GM18907 (cell line): Measurements from ENCODE around the gene TMPRSS2.

Experiments used
- ATAC-seq: cut with Tn5 transposase; IDR thresholded peaks from one replicate; pipeline ENCODE4 v1.9.1; 2021; ENCODE audit warnings: mild to moderate bottlenecking, moderate library complexity; ENCODE audit not compliant: unreplicated experiment

TMPRSS2 gene

GRCh38 chr21:41482980-41483379, 25.0 kb downstream of the TMPRSS2 start:
- no peak for ATAC-seq

- ATAC-seq, result no peak
Observed at GRCh38 chr21:41482301-41482700, 25.7 kb downstream of the TMPRSS2 start.

GRCh38 chr21:41481191-41481590, 26.8 kb downstream of the TMPRSS2 start:
- no peak for ATAC-seq

GRCh38 chr21:41480086-41480690, 27.8 kb downstream of the TMPRSS2 start:
- ATAC-seq, result no peak

GRCh38 chr21:41479686-41480085, 28.3 kb downstream of the TMPRSS2 start:
- no peak for ATAC-seq

- ATAC-seq, result no peak
Observed at GRCh38 chr21:41478319-41479177, 29.4 kb downstream of the TMPRSS2 start.

DNA sequence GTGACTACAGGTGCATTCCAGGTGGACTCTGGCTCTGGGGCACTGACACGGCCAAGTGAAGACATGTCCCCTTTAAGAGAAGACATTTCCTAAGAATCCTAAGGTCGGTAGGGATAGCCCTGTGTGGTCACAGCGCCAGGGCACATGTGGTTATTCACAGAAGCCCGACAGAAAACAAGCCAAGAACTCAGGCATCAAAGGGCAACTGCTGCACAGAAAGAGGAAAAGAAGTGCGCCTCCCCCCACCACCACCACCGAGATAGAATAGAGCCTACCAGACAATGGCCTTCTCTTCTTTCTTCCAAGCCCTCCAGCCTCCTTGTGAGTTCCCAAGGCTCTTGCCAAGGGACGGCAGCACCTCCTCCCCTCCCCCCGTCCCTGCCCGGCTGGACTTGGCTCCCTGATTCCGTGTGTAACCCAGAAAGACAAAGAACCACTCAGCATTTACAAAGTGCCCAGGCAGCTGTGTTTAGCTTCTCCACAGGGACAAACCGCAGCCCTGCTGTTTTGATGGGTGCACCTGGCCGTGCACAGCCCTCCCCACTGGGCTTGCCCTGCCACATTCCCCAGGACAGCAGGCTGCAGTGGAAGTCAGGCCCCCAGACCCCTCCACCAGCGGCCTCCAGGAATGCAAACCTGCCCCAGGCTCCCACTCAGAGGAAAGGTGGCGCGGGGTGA, 30.2 kb downstream of the TMPRSS2 start:
- no peak for ATAC-seq

- ATAC-seq, result no peak
Observed at GRCh38 chr21:41475714-41476420, 32.1 kb downstream of the TMPRSS2 start.

GRCh38 chr21:41472753-41473548, 35.0 kb downstream of the TMPRSS2 start:
- ATAC-seq, result no peak

DNA sequence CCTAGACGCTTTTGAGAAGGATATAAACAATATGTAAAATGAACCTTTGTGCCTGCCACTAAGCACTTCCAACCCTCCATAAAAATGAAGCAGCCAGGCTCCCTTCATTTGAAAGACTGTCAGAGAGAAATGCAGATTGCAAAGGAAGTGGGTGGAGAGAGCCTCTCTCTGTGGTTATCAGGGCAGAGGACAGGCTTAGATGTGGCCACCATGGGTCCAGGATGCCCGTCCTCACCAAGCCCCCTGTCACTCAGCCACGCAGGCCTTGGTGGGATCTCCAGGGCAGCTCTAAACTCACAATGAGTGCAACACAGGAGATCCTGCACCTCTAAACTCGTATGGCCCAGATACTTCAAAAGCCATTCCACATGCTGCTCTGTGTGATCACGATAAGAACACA, 37.9 kb downstream of the TMPRSS2 start:
- ATAC-seq, result no peak

DNA sequence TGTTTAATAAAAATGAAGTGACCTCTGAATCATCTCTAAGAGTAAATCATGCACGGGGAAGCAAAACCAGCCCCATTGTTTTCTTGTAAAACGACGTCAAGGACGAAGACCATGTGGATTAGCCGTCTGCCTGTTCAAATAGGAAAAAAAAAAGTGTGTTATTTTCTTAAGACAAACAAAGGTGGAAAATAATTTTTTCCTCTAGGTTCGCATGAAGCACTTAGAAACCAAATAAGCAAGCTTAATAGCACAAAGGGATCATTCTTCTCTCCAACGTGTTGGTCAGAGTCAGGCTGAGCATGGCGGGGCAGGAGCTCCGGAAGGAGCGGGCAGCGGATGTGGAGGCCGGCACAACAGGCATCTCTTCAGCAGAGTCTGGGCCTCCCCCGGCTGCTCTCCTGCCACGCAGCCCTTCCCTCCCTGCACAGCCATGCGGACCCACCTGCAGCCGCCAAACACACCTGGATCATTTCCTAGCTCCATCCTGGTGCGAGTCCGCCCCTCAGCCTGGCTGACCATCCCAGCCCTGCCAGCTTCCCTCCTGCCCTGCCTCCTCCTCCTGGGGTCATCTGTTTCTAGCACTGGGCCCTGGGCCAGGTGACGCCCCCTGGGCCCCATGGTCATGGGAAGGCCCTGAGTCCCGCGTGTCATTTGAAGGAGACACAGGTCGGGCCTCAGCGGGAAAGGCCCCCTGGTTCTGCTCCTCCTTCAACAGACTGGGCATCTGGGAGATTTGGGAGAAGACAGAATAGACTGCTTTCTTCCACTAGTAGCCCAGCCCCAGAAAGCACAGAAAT, 41.7 kb downstream of the TMPRSS2 start:
- no peak for ATAC-seq

GRCh38 chr21:41465176-41465781, 42.7 kb downstream of the TMPRSS2 start:
- no peak for ATAC-seq

DNA sequence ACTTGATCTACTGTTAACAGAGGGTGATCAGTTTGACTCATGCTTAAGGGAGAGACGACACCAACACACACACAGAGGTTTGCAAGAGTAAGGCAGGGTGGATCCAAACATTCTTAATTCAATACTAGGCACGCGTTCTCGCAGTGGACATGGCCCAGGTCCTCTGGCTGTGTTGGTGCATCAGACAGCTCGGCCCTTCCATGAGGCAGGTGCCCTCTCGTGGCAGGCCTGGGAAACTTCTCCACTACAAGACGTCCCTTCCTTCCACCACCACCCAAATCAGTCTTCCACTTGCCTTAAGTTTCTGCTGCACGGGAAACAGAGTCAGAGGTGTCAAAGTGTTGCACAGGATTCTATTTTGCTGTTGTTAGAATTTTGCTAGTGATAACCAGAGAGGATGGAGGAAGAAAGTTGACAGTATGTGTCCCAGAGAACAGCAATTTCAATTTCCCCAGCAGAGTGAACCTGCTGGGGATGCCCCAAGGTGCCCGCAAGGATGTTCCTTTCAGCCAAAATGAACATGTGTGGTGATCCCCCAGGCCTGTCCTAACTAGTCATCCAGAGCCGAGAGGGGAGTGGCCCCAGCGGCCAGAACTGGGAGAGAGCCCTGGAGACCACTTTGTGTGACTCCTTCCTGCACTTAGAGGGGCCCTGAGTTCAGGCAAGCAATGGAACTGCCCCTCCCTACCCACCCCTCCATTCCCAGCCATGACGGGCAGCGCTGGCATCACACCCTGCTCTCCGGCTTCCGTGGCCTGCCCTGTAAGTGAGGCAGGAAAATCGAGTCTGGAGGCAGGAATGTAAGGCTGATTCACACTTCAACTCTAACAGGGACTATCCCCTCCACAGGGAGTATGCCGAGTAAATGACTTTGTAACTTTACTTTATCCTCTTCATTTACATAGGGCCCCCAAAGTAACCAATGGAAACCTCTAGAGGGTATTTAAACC, 47.1 kb downstream of the TMPRSS2 start:
- ATAC-seq, result peak; percentile 53

GRCh38 chr21:41459884-41460534, 47.9 kb downstream of the TMPRSS2 start:
- peak; percentile 27 for ATAC-seq

DNA sequence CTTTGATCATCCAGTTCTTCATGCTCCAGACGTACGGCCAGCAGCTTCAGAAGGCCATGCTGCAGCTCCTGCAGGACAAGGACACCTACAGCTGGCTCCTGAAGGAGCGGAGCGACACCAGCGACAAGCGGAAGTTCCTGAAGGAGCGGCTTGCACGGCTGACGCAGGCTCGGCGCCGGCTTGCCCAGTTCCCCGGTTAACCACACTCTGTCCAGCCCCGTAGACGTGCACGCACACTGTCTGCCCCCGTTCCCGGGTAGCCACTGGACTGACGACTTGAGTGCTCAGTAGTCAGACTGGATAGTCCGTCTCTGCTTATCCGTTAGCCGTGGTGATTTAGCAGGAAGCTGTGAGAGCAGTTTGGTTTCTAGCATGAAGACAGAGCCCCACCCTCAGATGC, 49.4 kb downstream of the TMPRSS2 start:
- no peak for ATAC-seq

DNA sequence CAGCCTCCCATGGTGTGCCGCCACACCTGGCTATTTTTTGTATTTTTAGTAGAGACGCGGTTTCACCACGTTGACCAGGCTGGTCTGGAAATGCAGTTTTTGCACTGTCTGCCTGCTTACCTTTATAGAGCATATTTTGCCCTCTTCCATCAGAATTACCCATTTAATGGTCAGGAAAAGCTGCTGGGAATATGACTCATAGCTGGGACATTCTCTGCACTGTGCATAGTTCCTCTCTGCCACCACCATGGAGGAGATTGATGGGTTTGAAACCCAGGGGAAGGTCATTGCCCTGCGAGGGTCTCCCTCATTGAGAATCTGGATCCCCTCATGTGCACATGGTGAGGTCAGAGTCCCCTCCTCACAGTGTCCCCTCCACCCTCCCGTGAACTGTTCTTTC, 49.8 kb downstream of the TMPRSS2 start:
- ATAC-seq, result no peak

DNA sequence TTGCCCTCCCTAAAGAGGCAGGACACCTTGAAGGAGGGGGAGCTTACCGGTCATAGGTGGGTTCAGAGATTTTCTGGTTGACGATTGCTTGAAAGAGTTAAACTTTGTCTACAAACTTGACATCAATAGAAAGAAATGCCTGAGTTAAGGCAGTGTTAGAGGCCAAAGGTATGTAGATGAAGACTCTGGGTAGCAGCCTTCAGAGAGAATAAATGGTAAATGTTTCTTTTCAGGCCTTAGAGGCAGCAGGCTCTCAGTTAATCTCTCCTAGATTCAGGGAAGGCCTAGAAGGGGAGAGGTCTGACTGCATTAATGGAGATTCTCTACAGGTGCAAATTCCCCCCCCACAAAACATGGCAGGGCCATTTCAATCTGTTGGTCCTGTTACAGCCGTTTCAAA, 54.2 kb downstream of the TMPRSS2 start:
- ATAC-seq, result no peak

GRCh38 chr21:41453198-41453597, 54.8 kb downstream of the TMPRSS2 start:
- ATAC-seq, result no peak
